ENCODE measurements around the gene ERAP2.
"Not testable (repeated sequence)": the region's sequence is repeated elsewhere in the genome, so short reads cannot be mapped to it uniquely, and the experiment has no call there.

The ERAP2 gene

DNA sequence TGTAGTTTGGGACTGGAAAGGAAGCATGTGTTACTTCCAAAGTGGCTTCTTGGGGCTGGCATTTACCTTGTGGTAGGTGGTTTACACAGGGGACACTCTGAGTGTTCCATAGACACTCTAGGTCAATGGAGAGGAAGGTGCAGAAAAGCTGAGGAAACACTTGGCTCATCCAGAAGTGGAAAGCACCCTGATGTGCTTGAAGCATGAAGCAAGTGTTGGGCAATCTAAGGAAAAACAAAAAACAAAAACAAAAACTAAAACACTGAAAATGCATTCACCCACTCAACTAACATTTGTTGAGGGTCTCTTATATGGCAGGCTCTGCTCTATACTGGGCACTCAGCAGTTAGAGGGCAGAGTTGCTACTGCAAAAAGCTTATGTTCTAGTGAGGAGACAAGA is 2.9 kb upstream of the ERAP2 start:
- no peak overlapping the region for H3K4me3 ChIP-seq (ENCODE audit: low read length in 2 of 2)

DNA sequence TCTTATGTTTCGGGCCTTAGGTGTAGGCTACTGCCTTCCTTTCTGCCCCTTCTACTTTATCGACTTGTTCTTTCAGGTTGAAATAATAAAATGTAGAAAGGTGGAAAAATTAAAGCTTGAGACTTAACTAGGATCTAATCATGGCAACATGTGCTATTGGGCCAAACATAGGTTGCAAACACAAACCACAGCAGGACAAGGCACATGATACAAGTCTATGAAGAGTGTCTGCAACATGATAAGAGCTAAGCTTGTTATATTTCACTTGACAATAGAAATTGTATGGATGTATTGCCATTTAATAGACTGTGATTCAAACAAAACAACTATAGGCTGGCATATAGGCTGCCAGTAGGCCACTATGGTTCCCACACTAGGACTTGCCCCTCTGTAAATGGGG is 1.7 kb upstream of the ERAP2 start:
- H3K36me3 ChIP-seq (replicated peaks in 1 of 2; ENCODE audit: control insufficient read depth in 2 of 2, insufficient read depth in 2 of 2, low read length in 2 of 2), result no peaks in the 10 kb centered on the region
- H2BK15ac ChIP-seq (ENCODE audit: low read length), result no peak overlapping the region
- no peaks in the 10 kb centered on the region for H3K9me3 ChIP-seq (replicated peaks in 1 of 2; ENCODE audit: control insufficient read depth in 2 of 2, insufficient read depth in 1 of 2, low read depth in 1 of 2, low read length in 2 of 2)
- no peaks in the 10 kb centered on the region for H3K27me3 ChIP-seq (ENCODE audit: control insufficient read depth in 3 of 3, insufficient read depth in 3 of 3, low read depth in 1 of 3, low read length in 3 of 3)
- no peak overlapping the region for H3K27ac ChIP-seq (replicated peaks; ENCODE audit: low read length)
- no peak overlapping the region for H2BK5ac ChIP-seq (ENCODE audit: low read length)
- no peak overlapping the region for H3K23ac ChIP-seq (ENCODE audit: low read depth, low read length, poor library complexity)
- H3K4me3 ChIP-seq (ENCODE audit: low read length in 2 of 2), result no peak overlapping the region
- no peak overlapping the region for H3K4ac ChIP-seq (ENCODE audit: low read length)
- H3K9ac ChIP-seq (ENCODE audit: low read depth, low read length, poor library complexity), result no peak overlapping the region
- H2AK5ac ChIP-seq (ENCODE audit: low read depth, low read length), result no peak overlapping the region
- WGBS, 2 donors (ENCODE audit: extremely low coverage in 2 of 2, insufficient read length in 2 of 2, insufficient replicate concordance in 1 of 2), result no CpG with 5 or more reads among the region's 2 CpGs
- peak overlapping the region; percentile 39 for H2AFZ ChIP-seq (ENCODE audit: low read length)
- no peak overlapping the region for H4K91ac ChIP-seq (ENCODE audit: low read depth, low read length, poor library complexity)
- H3K4me1 ChIP-seq (ENCODE audit: control insufficient read depth in 2 of 2, insufficient read depth in 1 of 2, low read depth in 1 of 2, low read length in 2 of 2), result peaks cover 11 to 21% of the 10 kb centered on the region in 2 donors
- H3K18ac ChIP-seq (ENCODE audit: low read length), result no peak overlapping the region
- DNase-seq (ENCODE audit: low spot score), result no peak
- no peak overlapping the region for H2BK120ac ChIP-seq (ENCODE audit: low read depth, low read length)
- H4K8ac ChIP-seq (ENCODE audit: low read depth, low read length), result no peak overlapping the region
- no peak overlapping the region for H3K14ac ChIP-seq (ENCODE audit: low read length)
- H2BK12ac ChIP-seq (ENCODE audit: low read length), result no peak overlapping the region
- no peaks in the 10 kb centered on the region for H3K79me1 ChIP-seq (ENCODE audit: low read depth, low read length)
- no peak overlapping the region for H3K4me2 ChIP-seq (ENCODE audit: insufficient read depth, low read length, poor library complexity, severe bottlenecking)

More for the DNA sequence above, 2.9 kb upstream of the ERAP2 start:
- Histone ChIP-seq H3K4ac (ENCODE audit: low read length) (no peak overlapping the region), H4K8ac (ENCODE audit: low read depth, low read length) (no peak overlapping the region), H3K27ac (replicated peaks; ENCODE audit: low read length) (no peak overlapping the region), H3K27me3 (ENCODE audit: control insufficient read depth in 3 of 3, insufficient read depth in 3 of 3, low read depth in 1 of 3, low read length in 3 of 3) (no peaks in the 10 kb centered on the region), H3K4me1 (ENCODE audit: control insufficient read depth in 2 of 2, insufficient read depth in 1 of 2, low read depth in 1 of 2, low read length in 2 of 2) (peaks cover 11 to 21% of the 10 kb centered on the region in 2 donors), H3K9me3 (replicated peaks in 1 of 2; ENCODE audit: control insufficient read depth in 2 of 2, insufficient read depth in 1 of 2, low read depth in 1 of 2, low read length in 2 of 2) (no peaks in the 10 kb centered on the region), H4K91ac (ENCODE audit: low read depth, low read length, poor library complexity) (no peak overlapping the region), H2BK120ac (ENCODE audit: low read depth, low read length) (no peak overlapping the region), H2BK15ac (ENCODE audit: low read length) (no peak overlapping the region), H2BK12ac (ENCODE audit: low read length) (no peak overlapping the region), H2AK5ac (ENCODE audit: low read depth, low read length) (no peak overlapping the region), H3K9ac (ENCODE audit: low read depth, low read length, poor library complexity) (no peak overlapping the region), H3K18ac (ENCODE audit: low read length) (no peak overlapping the region), H3K4me2 (ENCODE audit: insufficient read depth, low read length, poor library complexity, severe bottlenecking) (no peak overlapping the region), H2AFZ (ENCODE audit: low read length) (no peak overlapping the region), H3K79me1 (ENCODE audit: low read depth, low read length) (no peaks in the 10 kb centered on the region), H3K36me3 (replicated peaks in 1 of 2; ENCODE audit: control insufficient read depth in 2 of 2, insufficient read depth in 2 of 2, low read length in 2 of 2) (no peaks in the 10 kb centered on the region), H3K23ac (ENCODE audit: low read depth, low read length, poor library complexity) (no peak overlapping the region), H2BK5ac (ENCODE audit: low read length) (no peak overlapping the region), H3K14ac (ENCODE audit: low read length) (no peak overlapping the region)
- no peak for DNase-seq (ENCODE audit: low spot score)

DNA sequence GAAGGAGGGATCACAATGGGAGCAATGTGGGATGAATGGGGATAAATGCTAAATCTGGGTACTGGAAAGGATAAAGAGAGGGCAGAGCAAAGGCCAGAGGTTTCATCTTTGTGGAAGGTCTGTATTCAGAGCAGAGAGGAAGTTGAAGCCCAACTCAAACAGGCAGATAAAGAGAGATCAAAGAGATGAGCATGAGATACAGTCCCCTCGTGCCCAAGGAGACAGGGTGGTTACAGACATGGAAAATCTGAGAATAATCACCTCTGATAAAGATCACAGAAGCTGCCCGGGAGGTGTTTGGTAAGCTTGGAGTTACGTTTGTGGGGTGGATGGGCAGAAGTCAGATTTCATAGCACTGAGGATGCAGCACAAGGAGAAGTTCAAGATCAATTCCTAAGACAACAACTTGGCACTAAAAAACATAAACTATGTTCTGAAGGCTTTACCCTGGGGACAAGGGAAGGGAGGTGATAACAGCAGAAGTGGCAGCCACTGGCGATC is 459 bp upstream of the ERAP2 start:
- Histone ChIP-seq H3K27me3 (ENCODE audit: control insufficient read depth in 3 of 3, insufficient read depth in 3 of 3, low read depth in 1 of 3, low read length in 3 of 3) (no peaks in the 10 kb centered on the region), H3K4me3 (ENCODE audit: low read length in 2 of 2) (no peak overlapping the region), H3K4ac (ENCODE audit: low read length) (no peak overlapping the region), H2BK120ac (ENCODE audit: low read depth, low read length) (no peak overlapping the region), H2BK12ac (ENCODE audit: low read length) (no peak overlapping the region), H3K36me3 (replicated peaks in 1 of 2; ENCODE audit: control insufficient read depth in 2 of 2, insufficient read depth in 2 of 2, low read length in 2 of 2) (no peaks in the 10 kb centered on the region), H2AK5ac (ENCODE audit: low read depth, low read length) (no peak overlapping the region), H4K8ac (ENCODE audit: low read depth, low read length) (no peak overlapping the region), H3K27ac (replicated peaks; ENCODE audit: low read length) (no peak overlapping the region), H2BK15ac (ENCODE audit: low read length) (no peak overlapping the region), H3K18ac (ENCODE audit: low read length) (no peak overlapping the region), H3K4me1 (ENCODE audit: control insufficient read depth in 2 of 2, insufficient read depth in 1 of 2, low read depth in 1 of 2, low read length in 2 of 2) (peaks cover 4 to 14% of the 10 kb centered on the region in 2 donors), H3K23ac (ENCODE audit: low read depth, low read length, poor library complexity) (no peak overlapping the region), H3K9ac (ENCODE audit: low read depth, low read length, poor library complexity) (no peak overlapping the region), H3K4me2 (ENCODE audit: insufficient read depth, low read length, poor library complexity, severe bottlenecking) (no peak overlapping the region), H2BK5ac (ENCODE audit: low read length) (no peak overlapping the region), H4K91ac (ENCODE audit: low read depth, low read length, poor library complexity) (no peak overlapping the region), H3K9me3 (replicated peaks in 1 of 2; ENCODE audit: control insufficient read depth in 2 of 2, insufficient read depth in 1 of 2, low read depth in 1 of 2, low read length in 2 of 2) (no peaks in the 10 kb centered on the region), H3K79me1 (ENCODE audit: low read depth, low read length) (no peaks in the 10 kb centered on the region), H2AFZ (ENCODE audit: low read length) (peak overlapping the region; percentile 79), H3K14ac (ENCODE audit: low read length) (no peak overlapping the region)
- WGBS, 2 donors (ENCODE audit: extremely low coverage in 2 of 2, insufficient read length in 2 of 2, insufficient replicate concordance in 1 of 2), result no CpG with 5 or more reads among the region's 4 CpGs
- DNase-seq (ENCODE audit: low spot score), result no peak

DNA sequence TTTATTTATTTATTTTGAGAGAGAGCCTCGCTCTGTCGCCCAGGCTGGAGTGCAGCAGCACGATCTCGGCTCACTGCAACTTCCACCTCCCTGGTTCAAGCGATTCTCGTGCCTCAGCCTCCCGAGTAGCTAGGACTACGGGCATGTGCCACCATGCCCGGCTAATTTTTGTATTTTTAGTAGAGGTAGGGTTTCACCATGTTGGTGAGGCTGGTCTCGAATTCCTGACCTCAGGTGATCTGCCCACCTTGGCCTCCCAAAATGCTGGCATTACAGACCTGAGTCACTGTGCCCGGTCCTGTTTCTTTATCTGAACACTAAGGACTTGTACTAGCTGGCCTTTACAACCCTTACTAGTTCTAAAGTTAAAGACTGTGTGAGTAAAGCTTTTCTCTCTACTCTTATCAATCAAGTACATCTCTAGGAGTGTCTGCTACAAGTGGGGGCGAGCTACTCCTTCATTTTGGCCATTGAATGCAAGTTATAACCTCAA is 723 bp downstream of the ERAP2 start:
- not testable (repeated sequence) for H3K79me1 ChIP-seq (ENCODE audit: low read depth, low read length); H3K9me3 ChIP-seq (replicated peaks in 1 of 2; ENCODE audit: control insufficient read depth in 2 of 2, insufficient read depth in 1 of 2, low read depth in 1 of 2, low read length in 2 of 2); H3K27me3 ChIP-seq (ENCODE audit: control insufficient read depth in 3 of 3, insufficient read depth in 3 of 3, low read depth in 1 of 3, low read length in 3 of 3); H2BK120ac ChIP-seq (ENCODE audit: low read depth, low read length); H2BK5ac ChIP-seq (ENCODE audit: low read length); H2AFZ ChIP-seq (ENCODE audit: low read length); H2BK15ac ChIP-seq (ENCODE audit: low read length); H2AK5ac ChIP-seq (ENCODE audit: low read depth, low read length); H3K4me2 ChIP-seq (ENCODE audit: insufficient read depth, low read length, poor library complexity, severe bottlenecking); H3K36me3 ChIP-seq (replicated peaks in 1 of 2; ENCODE audit: control insufficient read depth in 2 of 2, insufficient read depth in 2 of 2, low read length in 2 of 2); H3K18ac ChIP-seq (ENCODE audit: low read length); H3K14ac ChIP-seq (ENCODE audit: low read length); H3K9ac ChIP-seq (ENCODE audit: low read depth, low read length, poor library complexity); H3K4me1 ChIP-seq (ENCODE audit: control insufficient read depth in 2 of 2, insufficient read depth in 1 of 2, low read depth in 1 of 2, low read length in 2 of 2); H3K4ac ChIP-seq (ENCODE audit: low read length); H4K8ac ChIP-seq (ENCODE audit: low read depth, low read length); H3K23ac ChIP-seq (ENCODE audit: low read depth, low read length, poor library complexity); H3K27ac ChIP-seq (replicated peaks; ENCODE audit: low read length); H2BK12ac ChIP-seq (ENCODE audit: low read length); H4K91ac ChIP-seq (ENCODE audit: low read depth, low read length, poor library complexity); DNase-seq (ENCODE audit: low spot score); H3K4me3 ChIP-seq (ENCODE audit: low read length in 2 of 2)
- no CpG with 5 or more reads among the region's 12 CpGs for WGBS, 2 donors (ENCODE audit: extremely low coverage in 2 of 2, insufficient read length in 2 of 2, insufficient replicate concordance in 1 of 2)
